Measurements from ENCODE around the gene TBC1D9B. TPM values are rescaled to one million over a fixed set of nuclear protein-coding genes. Genes with fewer than 3 reads are reported as not detected.

TBC1D9B gene
- total and polyA plus RNA-seq, 8 donors: 42.1 to 87.2 (median 54.9) TPM

GRCh38 chr5:179834120-179834519 lies 73.6 kb downstream of the TBC1D9B start:
- DNase-seq (peak in 1 of 6 donors; percentile 28), ATAC-seq (no peak), FAIRE-seq (no peak)
- Histone ChIP-seq H3K4me3 (no peak overlapping the region), H3K27ac (no peak overlapping the region), H3K27me3 (no peaks in the 10 kb centered on the region), H3K36me3 (peaks cover 22 to 83% (median 43%) of the 10 kb centered on the region in 3 donors), H3K9me3 (no peaks in the 10 kb centered on the region), H3K4me1 (peaks cover 0 to 19% (median 10%) of the 10 kb centered on the region in 3 donors)
- no peak for TF ChIP-seq CTCF (IDR thresholded peaks at IDR 0.05)
- intact Hi-C loops (cut with DNase I): no loop called here
- 80 to 82% methylated on average over 8 of the region's 8 CpGs for WGBS, 2 donors

- WGBS, 2 donors: 97% methylated on average over 3 of the region's 3 CpGs
- Histone ChIP-seq H3K4me1 (peaks cover 0 to 18% (median 5%) of the 10 kb centered on the region in 3 donors), H3K9me3 (no peaks in the 10 kb centered on the region), H3K36me3 (peaks cover 24 to 87% (median 46%) of the 10 kb centered on the region in 3 donors), H3K27me3 (no peaks in the 10 kb centered on the region), H3K4me3 (no peak overlapping the region), H3K27ac (no peak overlapping the region)
- FAIRE-seq (no peak), ATAC-seq (no peak), DNase-seq (no peak)
- TF ChIP-seq CTCF (IDR thresholded peaks at IDR 0.05): no peak
- intact Hi-C loops (cut with DNase I): no loop called here
Observed at GRCh38 chr5:179833709-179834070, 74.0 kb downstream of the TBC1D9B start.

- Histone ChIP-seq H3K36me3 (peaks cover 24 to 87% (median 46%) of the 10 kb centered on the region in 3 donors), H3K27ac (no peak overlapping the region), H3K4me1 (peaks cover 0 to 15% (median under 1%) of the 10 kb centered on the region in 3 donors), H3K27me3 (no peaks in the 10 kb centered on the region), H3K9me3 (no peaks in the 10 kb centered on the region), H3K4me3 (no peak overlapping the region)
- intact Hi-C loops (cut with DNase I): no loop called here
- WGBS, 2 donors: 91 to 93% methylated on average over 21 to 23 of the region's 23 CpGs
- no peak for TF ChIP-seq CTCF (IDR thresholded peaks at IDR 0.05)
- DNase-seq (peak in 2 of 6 donors; percentile 12 to 63), FAIRE-seq (no peak), ATAC-seq (no peak)
Observed at GRCh38 chr5:179833056-179833708, 74.5 kb downstream of the TBC1D9B start.

GRCh38 chr5:179832039-179832745 lies 75.5 kb downstream of the TBC1D9B start:
- intact Hi-C loops (cut with DNase I): no loop called here
- Histone ChIP-seq H3K9me3 (no peaks in the 10 kb centered on the region), H3K4me1 (peaks cover 0 to 16% (median 0%) of the 10 kb centered on the region in 3 donors), H3K27ac (no peak overlapping the region), H3K4me3 (no peak overlapping the region), H3K27me3 (no peaks in the 10 kb centered on the region), H3K36me3 (peaks cover 18 to 87% (median 51%) of the 10 kb centered on the region in 3 donors)
- DNase-seq: peak in 1 of 6 donors; percentile 39
- ATAC-seq: no peak
- TF ChIP-seq CTCF (IDR thresholded peaks at IDR 0.05): no peak
- no peak for FAIRE-seq
- 89 to 91% methylated on average over 20 of the region's 20 CpGs for WGBS, 2 donors

All from pancreas (tissue), 10 donors.